GM21529 (cell line): Measurements from ENCODE around the gene ABTB2.

Experiments
- ATAC-seq: cut with Tn5 transposase; IDR thresholded peaks from one replicate; pipeline ENCODE4 v1.9.1; 2021; ENCODE audit not compliant: unreplicated experiment

The ABTB2 gene

GRCh38 chr11:34343686-34344085 lies 14.1 kb downstream of the ABTB2 start:
- ATAC-seq = no peak

GRCh38 chr11:34343153-34343552 lies 14.7 kb downstream of the ABTB2 start:
- no peak for ATAC-seq

- ATAC-seq = no peak
Measured at GRCh38 chr11:34341931-34342533, 15.8 kb downstream of the ABTB2 start.

GRCh38 chr11:34341096-34341495 lies 16.7 kb downstream of the ABTB2 start:
- no peak for ATAC-seq

- no peak for ATAC-seq
Measured at GRCh38 chr11:34340653-34341052, 17.2 kb downstream of the ABTB2 start.

GRCh38 chr11:34339149-34340064 lies 18.4 kb downstream of the ABTB2 start:
- no peak for ATAC-seq

GRCh38 chr11:34337016-34337415 lies 20.8 kb downstream of the ABTB2 start:
- ATAC-seq = no peak

GRCh38 chr11:34335801-34336200 lies 22.0 kb downstream of the ABTB2 start:
- ATAC-seq = no peak

- ATAC-seq = no peak
Measured at GRCh38 chr11:34335331-34335730, 22.5 kb downstream of the ABTB2 start.

GRCh38 chr11:34333787-34334186 lies 24.0 kb downstream of the ABTB2 start:
- ATAC-seq = no peak

- no peak for ATAC-seq
Measured at GRCh38 chr11:34332524-34332923, 25.3 kb downstream of the ABTB2 start.

GRCh38 chr11:34331736-34332135 lies 26.1 kb downstream of the ABTB2 start:
- no peak for ATAC-seq

GRCh38 chr11:34331329-34331728 lies 26.5 kb downstream of the ABTB2 start:
- no peak for ATAC-seq

- no peak for ATAC-seq
Measured at GRCh38 chr11:34330653-34331052, 27.2 kb downstream of the ABTB2 start.

GRCh38 chr11:34329876-34330275 lies 27.9 kb downstream of the ABTB2 start:
- no peak for ATAC-seq

GRCh38 chr11:34328632-34328910 lies 29.2 kb downstream of the ABTB2 start:
- no peak for ATAC-seq

GRCh38 chr11:34327804-34328631 lies 29.8 kb downstream of the ABTB2 start:
- ATAC-seq = no peak

- no peak for ATAC-seq
Measured at GRCh38 chr11:34324466-34324865, 33.3 kb downstream of the ABTB2 start.

- no peak for ATAC-seq
Measured at GRCh38 chr11:34323601-34324000, 34.2 kb downstream of the ABTB2 start.

- ATAC-seq = no peak
Measured at GRCh38 chr11:34318111-34319037, 39.4 kb downstream of the ABTB2 start.

GRCh38 chr11:34317666-34318065 lies 40.1 kb downstream of the ABTB2 start:
- ATAC-seq = no peak
